Measurements from ENCODE around the gene ZNF93.
"Not testable (repeated sequence)": the region's sequence is repeated elsewhere in the genome, so short reads cannot be mapped to it uniquely, and the experiment has no call there.

ZNF93 gene

GRCh38 chr19:19937403-19937802, 36.7 kb downstream of the ZNF93 start:
- H3K4me3 ChIP-seq (ENCODE audit: low read depth, low read length): no peak overlapping the region

GRCh38 chr19:19938449-19938848, 37.7 kb downstream of the ZNF93 start:
- H3K4me3 ChIP-seq (ENCODE audit: low read depth, low read length): no peak overlapping the region

- no peak overlapping the region for H3K4me3 ChIP-seq (ENCODE audit: low read depth, low read length)
Measured at GRCh38 chr19:19943848-19944582, 43.3 kb downstream of the ZNF93 start.

GRCh38 chr19:19944583-19944880, 43.8 kb downstream of the ZNF93 start:
- H3K4me3 ChIP-seq (ENCODE audit: low read depth, low read length): no peak overlapping the region

GRCh38 chr19:19946226-19946625, 45.5 kb downstream of the ZNF93 start:
- no peak overlapping the region for H3K4me3 ChIP-seq (ENCODE audit: low read depth, low read length)

GRCh38 chr19:19948800-19949199, 48.1 kb downstream of the ZNF93 start:
- H3K4me3 ChIP-seq (ENCODE audit: low read depth, low read length): no peak overlapping the region

- no peak overlapping the region for H3K4me3 ChIP-seq (ENCODE audit: low read depth, low read length)
Measured at GRCh38 chr19:19955208-19955607, 54.5 kb downstream of the ZNF93 start.

- H3K4me3 ChIP-seq (ENCODE audit: low read depth, low read length): no peak overlapping the region
Measured at GRCh38 chr19:19956434-19957075, 55.8 kb downstream of the ZNF93 start.

- H3K4me3 ChIP-seq (ENCODE audit: low read depth, low read length): not testable (repeated sequence)
Measured at GRCh38 chr19:19957766-19958165, 57.0 kb downstream of the ZNF93 start.

GRCh38 chr19:19959151-19959799, 58.5 kb downstream of the ZNF93 start:
- not testable (repeated sequence) for H3K4me3 ChIP-seq (ENCODE audit: low read depth, low read length)

GRCh38 chr19:19964416-19964815, 63.7 kb downstream of the ZNF93 start:
- no peak overlapping the region for H3K4me3 ChIP-seq (ENCODE audit: low read depth, low read length)

- not testable (repeated sequence) for H3K4me3 ChIP-seq (ENCODE audit: low read depth, low read length)
Measured at GRCh38 chr19:19966126-19966525, 65.4 kb downstream of the ZNF93 start.

GRCh38 chr19:19966862-19967261, 66.1 kb downstream of the ZNF93 start:
- no peak overlapping the region for H3K4me3 ChIP-seq (ENCODE audit: low read depth, low read length)
